ENCODE data around the gene KANSL1. TPM values are rescaled to one million over a fixed set of nuclear protein-coding genes. Genes with fewer than 3 reads are reported as not detected.

KANSL1 gene
- total RNA-seq, 2 donors from 2014 or later: 83.6 to 170 TPM

GRCh38 chr17:46056800-46057304 lies 136.4 kb downstream of the KANSL1 start:
- H3K27me3 Mint-ChIP-seq: no peaks in the 10 kb centered on the region
- H3K36me3 Mint-ChIP-seq (ENCODE audit: low read depth): peaks cover 81% of the 10 kb centered on the region
- H3K4me3 Mint-ChIP-seq: no peak overlapping the region
- ATAC-seq (replicated peaks): no peak
- H3K4me1 Mint-ChIP-seq: peaks cover 33% of the 10 kb centered on the region
- H3K9me3 Mint-ChIP-seq: no peaks in the 10 kb centered on the region
- peak overlapping the region; percentile 67 for H3K27ac Mint-ChIP-seq

- no peaks in the 10 kb centered on the region for H3K27me3 Mint-ChIP-seq
These were observed 139.2 kb downstream of the KANSL1 start for GRCh38 chr17:46053911-46054534.

DNA sequence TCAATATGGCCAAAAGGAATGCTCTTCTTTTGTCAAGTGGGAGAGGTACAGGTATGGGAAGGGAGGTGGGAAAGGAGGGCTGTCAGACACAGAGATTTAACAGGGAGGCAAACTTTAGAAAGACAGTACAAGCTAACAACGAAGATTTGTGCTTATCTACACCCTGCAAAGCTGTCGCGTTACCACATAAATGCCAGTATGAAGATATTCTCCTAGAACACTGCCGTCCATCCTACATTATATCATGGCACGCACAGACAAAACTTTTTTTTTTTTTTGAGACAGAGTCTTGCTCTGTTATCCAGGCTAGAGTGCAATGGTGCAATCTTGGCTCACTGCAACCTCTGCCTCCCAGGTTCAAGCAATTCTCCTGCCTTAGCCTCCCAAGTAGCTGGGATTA lies 143.6 kb downstream of the KANSL1 start:
- Mint-ChIP-seq H3K4me1 (peaks cover 31% of the 10 kb centered on the region), H3K9me3 (no peaks in the 10 kb centered on the region), H3K4me3 (no peak overlapping the region), H3K36me3 (ENCODE audit: low read depth) (peaks cover 89% of the 10 kb centered on the region), H3K27me3 (no peaks in the 10 kb centered on the region), H3K27ac (no peak overlapping the region)
- no peak for ATAC-seq (replicated peaks)

More at GRCh38 chr17:46053911-46054534, 139.2 kb downstream of the KANSL1 start:
- Mint-ChIP-seq H3K36me3 (ENCODE audit: low read depth) (peaks cover 84% of the 10 kb centered on the region), H3K27ac (peak overlapping the region; percentile 15), H3K4me3 (no peak overlapping the region), H3K4me1 (peaks cover 37% of the 10 kb centered on the region), H3K9me3 (no peaks in the 10 kb centered on the region)
- ATAC-seq (replicated peaks): no peak

DNA sequence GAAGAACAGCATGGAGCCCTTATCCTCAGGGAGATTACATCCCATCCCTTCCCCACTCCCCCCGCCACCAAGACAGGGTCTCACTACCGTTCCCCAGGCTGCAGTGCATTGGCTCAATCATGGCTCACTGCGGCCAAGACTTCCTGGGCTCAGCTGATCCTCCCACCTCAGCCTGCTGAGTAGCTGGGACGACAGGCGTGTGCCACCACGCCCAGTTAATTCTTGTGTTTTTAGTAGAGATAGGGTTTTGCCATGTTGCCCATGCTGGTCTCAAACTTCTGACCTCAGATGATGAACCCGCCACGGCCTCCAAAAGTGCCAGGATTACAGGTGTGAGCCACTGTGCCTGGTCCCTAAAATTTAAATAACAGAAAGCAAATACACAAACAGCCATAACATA lies 145.4 kb downstream of the KANSL1 start:
- Mint-ChIP-seq H3K27me3 (no peaks in the 10 kb centered on the region), H3K9me3 (no peaks in the 10 kb centered on the region), H3K4me1 (peaks cover 29% of the 10 kb centered on the region), H3K36me3 (ENCODE audit: low read depth) (peaks cover 95% of the 10 kb centered on the region), H3K27ac (no peak overlapping the region), H3K4me3 (no peak overlapping the region)
- ATAC-seq (replicated peaks): no peak

DNA sequence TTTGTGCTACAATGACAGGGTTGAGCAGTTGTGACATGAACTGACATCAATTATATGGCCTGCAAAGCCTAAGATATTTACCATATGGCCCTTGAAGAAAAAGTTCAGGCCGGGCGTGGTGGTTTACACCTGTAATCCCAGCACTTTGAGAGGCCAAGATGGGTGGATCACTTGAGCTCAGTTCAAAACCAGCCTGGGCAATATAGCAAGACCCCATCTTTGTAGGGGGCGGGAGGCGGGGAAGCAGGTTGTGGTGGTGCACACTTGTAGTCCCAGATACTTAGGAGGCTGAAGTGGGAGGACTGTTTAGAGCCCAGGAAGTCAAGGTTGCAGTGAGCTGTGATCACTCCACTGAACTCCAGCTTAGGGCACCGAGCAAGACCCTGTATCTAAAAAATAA lies 145.8 kb downstream of the KANSL1 start:
- H3K27ac Mint-ChIP-seq: no peak overlapping the region
- no peaks in the 10 kb centered on the region for H3K9me3 Mint-ChIP-seq
- ATAC-seq (replicated peaks): no peak
- peaks cover 97% of the 10 kb centered on the region for H3K36me3 Mint-ChIP-seq (ENCODE audit: low read depth)
- peaks cover 28% of the 10 kb centered on the region for H3K4me1 Mint-ChIP-seq
- no peak overlapping the region for H3K4me3 Mint-ChIP-seq
- H3K27me3 Mint-ChIP-seq: no peaks in the 10 kb centered on the region

- ATAC-seq (replicated peaks): no peak
- Mint-ChIP-seq H3K4me3 (no peak overlapping the region), H3K27ac (no peak overlapping the region), H3K4me1 (peaks cover 24% of the 10 kb centered on the region), H3K36me3 (ENCODE audit: low read depth) (peaks cover 97% of the 10 kb centered on the region), H3K27me3 (no peaks in the 10 kb centered on the region), H3K9me3 (no peaks in the 10 kb centered on the region)
These were observed 146.3 kb downstream of the KANSL1 start for GRCh38 chr17:46046957-46047356.

DNA sequence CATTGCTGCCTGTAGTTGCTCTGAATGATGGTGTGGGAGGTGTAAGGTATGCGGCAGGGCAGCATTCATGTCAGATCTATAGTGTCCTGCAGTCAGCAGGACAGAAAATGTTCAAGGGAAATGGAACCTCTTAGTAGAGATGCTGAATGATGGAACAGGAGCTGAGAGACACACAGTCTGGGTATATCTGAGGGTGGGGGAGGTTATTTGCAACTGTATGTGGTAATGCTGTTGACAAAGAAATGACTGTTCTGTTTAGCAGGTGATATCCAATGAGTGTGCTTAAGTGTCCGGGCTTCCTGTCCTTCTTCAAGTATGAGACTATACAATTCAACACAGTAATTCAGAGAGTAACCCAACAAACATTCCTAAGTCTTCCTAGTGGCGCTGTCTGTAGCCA lies 147.6 kb downstream of the KANSL1 start:
- Mint-ChIP-seq H3K36me3 (ENCODE audit: low read depth) (peaks cover 97% of the 10 kb centered on the region), H3K4me3 (no peak overlapping the region), H3K4me1 (peaks cover 13% of the 10 kb centered on the region), H3K27ac (peak overlapping the region; percentile 12), H3K9me3 (no peaks in the 10 kb centered on the region), H3K27me3 (no peaks in the 10 kb centered on the region)
- ATAC-seq (replicated peaks): peak; percentile 91

DNA sequence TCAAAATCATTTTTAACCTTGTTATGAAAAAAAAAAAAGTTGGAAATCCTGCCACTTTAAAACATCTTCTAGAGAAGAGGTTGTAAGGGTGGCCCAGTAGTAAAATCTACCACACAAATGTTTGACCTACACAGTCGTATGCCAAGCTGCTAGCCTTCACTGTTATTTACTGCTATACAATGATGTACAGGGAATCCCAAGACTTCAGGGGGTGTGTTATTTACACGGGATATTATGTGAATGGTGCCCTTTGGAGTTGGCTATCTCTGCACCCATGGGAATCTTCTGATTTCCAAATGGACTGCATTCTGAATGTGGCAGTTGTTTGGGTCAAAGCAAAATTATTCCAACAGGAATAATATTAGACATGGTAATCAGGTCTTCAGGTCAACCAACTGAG lies 148.2 kb downstream of the KANSL1 start:
- ATAC-seq (replicated peaks): no peak
- no peaks in the 10 kb centered on the region for H3K9me3 Mint-ChIP-seq
- H3K4me3 Mint-ChIP-seq: no peak overlapping the region
- no peaks in the 10 kb centered on the region for H3K27me3 Mint-ChIP-seq
- peak overlapping the region; percentile 49 for H3K27ac Mint-ChIP-seq
- H3K4me1 Mint-ChIP-seq: peaks cover 13% of the 10 kb centered on the region
- peaks cover 97% of the 10 kb centered on the region for H3K36me3 Mint-ChIP-seq (ENCODE audit: low read depth)

GRCh38 chr17:46044286-46044928 lies 148.8 kb downstream of the KANSL1 start:
- H3K4me1 Mint-ChIP-seq: peaks cover 13% of the 10 kb centered on the region
- ATAC-seq (replicated peaks): no peak
- peaks cover 97% of the 10 kb centered on the region for H3K36me3 Mint-ChIP-seq (ENCODE audit: low read depth)
- no peaks in the 10 kb centered on the region for H3K27me3 Mint-ChIP-seq
- no peaks in the 10 kb centered on the region for H3K9me3 Mint-ChIP-seq
- H3K4me3 Mint-ChIP-seq: no peak overlapping the region
- peak overlapping the region; percentile 49 for H3K27ac Mint-ChIP-seq

DNA sequence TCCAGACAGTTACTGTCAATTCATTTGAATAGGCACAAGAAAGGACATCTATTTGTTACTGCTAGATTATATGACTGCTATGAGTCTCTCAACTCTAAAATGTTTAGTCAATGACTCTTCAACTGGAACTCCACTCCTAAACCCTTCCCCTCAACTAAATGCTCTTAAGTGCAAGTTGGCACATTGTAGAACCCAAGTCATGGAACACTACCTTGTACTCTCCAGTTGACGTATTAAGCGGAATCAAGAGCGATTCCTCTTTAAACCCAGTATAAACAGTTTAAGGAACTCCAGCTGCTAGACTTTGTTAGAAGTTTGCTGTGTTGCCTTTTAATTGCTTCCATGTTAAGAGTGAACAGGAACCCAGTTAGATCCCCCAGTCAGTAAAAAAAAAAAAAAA lies 149.6 kb downstream of the KANSL1 start:
- H3K9me3 Mint-ChIP-seq: no peaks in the 10 kb centered on the region
- ATAC-seq (replicated peaks): no peak
- peaks cover 13% of the 10 kb centered on the region for H3K4me1 Mint-ChIP-seq
- H3K27ac Mint-ChIP-seq: peak overlapping the region; percentile 22
- H3K36me3 Mint-ChIP-seq (ENCODE audit: low read depth): peaks cover 97% of the 10 kb centered on the region
- no peak overlapping the region for H3K4me3 Mint-ChIP-seq
- no peaks in the 10 kb centered on the region for H3K27me3 Mint-ChIP-seq

DNA sequence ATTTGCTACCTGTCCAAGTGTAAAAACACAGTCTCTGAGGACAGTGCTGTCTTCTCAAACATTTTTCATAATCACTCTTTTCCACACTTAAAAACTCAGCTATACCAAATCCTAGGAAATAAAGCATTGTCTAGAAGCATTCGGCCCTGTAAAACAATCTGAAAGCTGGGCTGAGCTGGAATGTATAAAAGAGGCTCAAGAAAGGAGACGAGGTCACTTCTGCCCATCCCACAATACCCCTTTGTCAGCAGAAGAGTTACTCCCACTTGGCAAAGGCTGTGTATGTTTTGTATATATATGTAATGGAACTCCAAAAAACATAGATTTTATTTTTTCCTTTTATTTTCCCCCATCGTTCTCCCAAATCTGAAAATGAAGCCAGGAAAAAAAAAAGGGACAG lies 150.3 kb downstream of the KANSL1 start:
- H3K9me3 Mint-ChIP-seq: no peaks in the 10 kb centered on the region
- no peak overlapping the region for H3K27ac Mint-ChIP-seq
- H3K36me3 Mint-ChIP-seq (ENCODE audit: low read depth): peaks cover 97% of the 10 kb centered on the region
- peaks cover 17% of the 10 kb centered on the region for H3K4me1 Mint-ChIP-seq
- H3K4me3 Mint-ChIP-seq: no peak overlapping the region
- H3K27me3 Mint-ChIP-seq: no peaks in the 10 kb centered on the region
- ATAC-seq (replicated peaks): no peak

GRCh38 chr17:46042246-46042645 lies 151.0 kb downstream of the KANSL1 start:
- Mint-ChIP-seq H3K27ac (no peak overlapping the region), H3K27me3 (no peaks in the 10 kb centered on the region), H3K4me1 (peaks cover 18% of the 10 kb centered on the region), H3K9me3 (no peaks in the 10 kb centered on the region), H3K4me3 (no peak overlapping the region), H3K36me3 (ENCODE audit: low read depth) (peaks cover 97% of the 10 kb centered on the region)
- no peak for ATAC-seq (replicated peaks)

DNA sequence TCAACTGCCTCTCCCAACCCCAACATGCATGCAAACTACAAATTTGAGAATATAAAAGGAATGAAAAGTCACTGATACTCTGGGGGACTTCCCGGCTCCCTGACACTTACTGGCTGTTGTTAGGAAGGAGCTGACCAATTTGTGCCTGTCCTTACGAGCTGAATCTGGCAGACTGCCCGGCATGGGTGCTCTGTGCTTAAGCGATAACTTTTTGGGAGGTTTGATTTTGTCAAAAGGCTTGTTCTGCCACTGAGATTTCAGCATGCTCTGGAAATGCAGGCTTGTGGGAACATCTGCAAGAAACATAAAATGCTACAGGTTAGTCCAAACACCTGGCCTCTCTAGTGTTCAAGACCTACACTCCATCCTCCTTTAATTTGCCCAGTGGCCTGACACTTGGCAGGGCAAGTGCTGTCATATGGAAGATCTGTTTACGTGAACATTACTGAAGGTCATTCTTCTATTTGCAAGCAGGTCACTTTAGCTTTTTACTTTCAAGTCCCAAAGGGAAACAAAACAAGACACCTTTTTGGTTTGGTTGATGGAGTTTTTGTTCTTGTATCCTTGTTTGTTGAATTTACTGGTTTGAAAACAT lies 153.5 kb downstream of the KANSL1 start:
- H3K27ac Mint-ChIP-seq: no peak overlapping the region
- no peaks in the 10 kb centered on the region for H3K9me3 Mint-ChIP-seq
- peaks cover 9% of the 10 kb centered on the region for H3K4me1 Mint-ChIP-seq
- H3K36me3 Mint-ChIP-seq (ENCODE audit: low read depth): peaks cover 100% of the 10 kb centered on the region
- no peak for ATAC-seq (replicated peaks)
- no peak overlapping the region for H3K4me3 Mint-ChIP-seq
- H3K27me3 Mint-ChIP-seq: no peaks in the 10 kb centered on the region

GRCh38 chr17:46038937-46039336 lies 154.3 kb downstream of the KANSL1 start:
- no peaks in the 10 kb centered on the region for H3K9me3 Mint-ChIP-seq
- peaks cover 100% of the 10 kb centered on the region for H3K36me3 Mint-ChIP-seq (ENCODE audit: low read depth)
- no peak for ATAC-seq (replicated peaks)
- H3K4me1 Mint-ChIP-seq: peaks cover 9% of the 10 kb centered on the region
- H3K27me3 Mint-ChIP-seq: no peaks in the 10 kb centered on the region
- no peak overlapping the region for H3K4me3 Mint-ChIP-seq
- H3K27ac Mint-ChIP-seq: no peak overlapping the region

GRCh38 chr17:46038414-46038813 lies 154.8 kb downstream of the KANSL1 start:
- Mint-ChIP-seq H3K36me3 (ENCODE audit: low read depth) (peaks cover 100% of the 10 kb centered on the region), H3K27ac (no peak overlapping the region), H3K4me3 (no peak overlapping the region)

More at GRCh38 chr17:46038414-46038813, 154.8 kb downstream of the KANSL1 start:
- Mint-ChIP-seq H3K9me3 (no peaks in the 10 kb centered on the region), H3K27me3 (no peaks in the 10 kb centered on the region), H3K4me1 (peaks cover 6% of the 10 kb centered on the region)
- no peak for ATAC-seq (replicated peaks)
